ENCODE results near the gene EMX1. TPM values are rescaled to one million over a fixed set of nuclear protein-coding genes. Genes with fewer than 3 reads are reported as not detected.

EMX1 gene
- polyA plus RNA-seq, 3 donors, result not detected

DNA sequence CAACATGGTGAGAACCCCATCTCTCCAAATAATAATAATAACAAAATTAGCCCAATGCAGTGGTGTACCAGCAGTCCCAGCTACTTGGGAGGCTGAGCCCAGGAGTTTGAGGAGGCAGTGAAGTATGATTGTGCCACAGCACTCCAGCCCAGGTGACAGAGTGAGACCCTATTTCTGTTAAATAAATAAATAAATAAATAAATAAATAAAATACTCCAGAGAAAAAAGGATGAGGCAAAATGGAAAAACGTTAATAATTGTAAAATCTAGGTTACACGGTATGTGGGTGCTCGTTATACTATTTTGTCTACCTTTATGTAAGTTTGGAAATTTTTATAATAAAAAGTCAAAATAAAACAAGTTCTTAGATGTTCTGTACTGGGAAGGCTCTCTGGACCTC is 8.6 kb upstream of the EMX1 start:
- Histone ChIP-seq H3K4me3 (replicated peaks in 1 of 3; ENCODE audit: low read depth in 2 of 3, low read length in 3 of 3) (no peak overlapping the region), H3K9ac (ENCODE audit: insufficient read depth, low read length, poor library complexity, severe bottlenecking) (no peak overlapping the region), H3K79me2 (ENCODE audit: insufficient read depth, low read length) (no peaks in the 10 kb centered on the region), H2AFZ (ENCODE audit: insufficient read depth, low read depth, low read length, poor library complexity, severe bottlenecking) (no peak overlapping the region), H3K27ac (ENCODE audit: low read depth in 1 of 2, low read length in 2 of 2) (no peak overlapping the region), H3K4me2 (replicated peaks; ENCODE audit: extremely low read depth, low read length, poor library complexity, severe bottlenecking) (no peak overlapping the region), H3K9me3 (replicated peaks in 1 of 2; ENCODE audit: control insufficient read depth in 1 of 2, insufficient read depth in 1 of 2, low read length in 2 of 2) (peaks cover 0 to 2% of the 10 kb centered on the region in 2 donors), H3K36me3 (replicated peaks in 1 of 2; ENCODE audit: control insufficient read depth in 1 of 2, insufficient read depth in 2 of 2, low read length in 2 of 2) (no peaks in the 10 kb centered on the region), H3K4me1 (ENCODE audit: control insufficient read depth in 1 of 2, insufficient read depth in 2 of 2, low read length in 2 of 2) (no peaks in the 10 kb centered on the region), H3K27me3 (ENCODE audit: control insufficient read depth in 2 of 2, insufficient read depth in 2 of 2, low read length in 2 of 2) (peaks cover 72 to 89% of the 10 kb centered on the region in 2 donors), H4K20me1 (ENCODE audit: insufficient read depth, low read length) (no peaks in the 10 kb centered on the region)
- Mint-ChIP-seq H3K4me3 (peak overlapping the region in 1 of 2 donors; percentile 55), H3K36me3 (no peaks in the 10 kb centered on the region), H3K9me3 (peaks cover 0 to 3% (median 0%) of the 10 kb centered on the region in 7 donors), H3K27me3 (ENCODE audit: low read depth in 3 of 3) (peaks cover 63 to 91% (median 84%) of the 10 kb centered on the region in 3 donors), H3K4me1 (no peaks in the 10 kb centered on the region), H3K27ac (no peak overlapping the region)
- intact Hi-C loops (cut with micrococcal nuclease), result no loop called here
- WGBS (ENCODE audit: insufficient coverage), result no CpG with 5 or more reads among the region's 3 CpGs
- no peak for DNase-seq
- TF ChIP-seq, protein P1, sequence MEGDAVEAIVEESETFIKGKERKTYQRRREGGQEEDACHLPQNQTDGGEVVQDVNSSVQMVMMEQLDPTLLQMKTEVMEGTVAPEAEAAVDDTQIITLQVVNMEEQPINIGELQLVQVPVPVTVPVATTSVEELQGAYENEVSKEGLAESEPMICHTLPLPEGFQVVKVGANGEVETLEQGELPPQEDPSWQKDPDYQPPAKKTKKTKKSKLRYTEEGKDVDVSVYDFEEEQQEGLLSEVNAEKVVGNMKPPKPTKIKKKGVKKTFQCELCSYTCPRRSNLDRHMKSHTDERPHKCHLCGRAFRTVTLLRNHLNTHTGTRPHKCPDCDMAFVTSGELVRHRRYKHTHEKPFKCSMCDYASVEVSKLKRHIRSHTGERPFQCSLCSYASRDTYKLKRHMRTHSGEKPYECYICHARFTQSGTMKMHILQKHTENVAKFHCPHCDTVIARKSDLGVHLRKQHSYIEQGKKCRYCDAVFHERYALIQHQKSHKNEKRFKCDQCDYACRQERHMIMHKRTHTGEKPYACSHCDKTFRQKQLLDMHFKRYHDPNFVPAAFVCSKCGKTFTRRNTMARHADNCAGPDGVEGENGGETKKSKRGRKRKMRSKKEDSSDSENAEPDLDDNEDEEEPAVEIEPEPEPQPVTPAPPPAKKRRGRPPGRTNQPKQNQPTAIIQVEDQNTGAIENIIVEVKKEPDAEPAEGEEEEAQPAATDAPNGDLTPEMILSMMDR (IDR thresholded peaks at IDR 0.05), result no peak

DNA sequence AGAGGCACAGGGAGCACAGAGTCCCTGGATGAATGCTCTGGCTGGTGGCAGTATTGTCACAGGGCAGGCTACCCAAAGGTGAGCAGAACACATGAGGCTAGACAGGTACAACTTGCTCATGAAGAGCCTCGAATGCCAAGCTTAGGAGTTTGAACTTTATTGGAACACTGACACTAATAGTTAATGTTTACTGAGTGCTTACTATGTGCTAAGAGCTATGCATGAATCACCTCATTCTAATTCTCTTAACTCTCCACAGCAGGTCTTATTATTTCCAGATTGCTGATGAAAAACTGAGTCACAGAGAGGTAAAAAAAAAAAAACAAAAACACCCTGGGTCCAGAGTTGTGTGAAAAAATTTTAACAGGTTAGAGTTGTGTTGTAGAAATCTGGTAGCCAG is 6.1 kb upstream of the EMX1 start:
- H3K4me2 ChIP-seq (replicated peaks; ENCODE audit: extremely low read depth, low read length, poor library complexity, severe bottlenecking), result no peak overlapping the region
- DNase-seq, result no peak

More for the DNA sequence above, 6.1 kb upstream of the EMX1 start:
- no CpG with 5 or more reads among the region's 1 CpG for WGBS (ENCODE audit: insufficient coverage)
- H3K4me1 ChIP-seq (ENCODE audit: control insufficient read depth in 1 of 2, insufficient read depth in 2 of 2, low read length in 2 of 2), result peaks cover 6 to 7% of the 10 kb centered on the region in 2 donors
- no peak overlapping the region for H3K27ac ChIP-seq (ENCODE audit: low read depth in 1 of 2, low read length in 2 of 2)
- intact Hi-C loops (cut with micrococcal nuclease), result no loop called here
- TF ChIP-seq, protein P1 (IDR thresholded peaks at IDR 0.05), result no peak
- no peak overlapping the region for H2AFZ ChIP-seq (ENCODE audit: insufficient read depth, low read depth, low read length, poor library complexity, severe bottlenecking)
- Mint-ChIP-seq H3K36me3 (peaks cover 0 to 3% of the 10 kb centered on the region in 2 donors), H3K27ac (no peak overlapping the region), H3K9me3 (peaks cover 0 to 24% (median 7%) of the 10 kb centered on the region in 7 donors), H3K4me3 (peak overlapping the region in 1 of 2 donors; percentile 52), H3K27me3 (ENCODE audit: low read depth in 3 of 3) (peaks cover 77 to 95% (median 87%) of the 10 kb centered on the region in 3 donors), H3K4me1 (peaks cover 3% of the 10 kb centered on the region)
- peaks cover 0 to 24% of the 10 kb centered on the region in 2 donors for H3K9me3 ChIP-seq (replicated peaks in 1 of 2; ENCODE audit: control insufficient read depth in 1 of 2, insufficient read depth in 1 of 2, low read length in 2 of 2)
- no peaks in the 10 kb centered on the region for H3K79me2 ChIP-seq (ENCODE audit: insufficient read depth, low read length)
- no peaks in the 10 kb centered on the region for H4K20me1 ChIP-seq (ENCODE audit: insufficient read depth, low read length)
- no peaks in the 10 kb centered on the region for H3K36me3 ChIP-seq (replicated peaks in 1 of 2; ENCODE audit: control insufficient read depth in 1 of 2, insufficient read depth in 2 of 2, low read length in 2 of 2)
- peaks cover 77 to 93% of the 10 kb centered on the region in 2 donors for H3K27me3 ChIP-seq (ENCODE audit: control insufficient read depth in 2 of 2, insufficient read depth in 2 of 2, low read length in 2 of 2)
- H3K4me3 ChIP-seq (replicated peaks in 1 of 3; ENCODE audit: low read depth in 2 of 3, low read length in 3 of 3), result no peak overlapping the region
- no peak overlapping the region for H3K9ac ChIP-seq (ENCODE audit: insufficient read depth, low read length, poor library complexity, severe bottlenecking)

Measured in CD14-positive monocyte (primary cell).